HG02759 (cell line): Measurements from ENCODE around the gene PIK3R6.

Experiments used
- ATAC-seq: cut with Tn5 transposase; IDR thresholded peaks from one replicate; pipeline ENCODE4 v1.9.1; 2021; ENCODE audit warnings: mild to moderate bottlenecking, moderate library complexity; ENCODE audit not compliant: unreplicated experiment

PIK3R6 gene

DNA sequence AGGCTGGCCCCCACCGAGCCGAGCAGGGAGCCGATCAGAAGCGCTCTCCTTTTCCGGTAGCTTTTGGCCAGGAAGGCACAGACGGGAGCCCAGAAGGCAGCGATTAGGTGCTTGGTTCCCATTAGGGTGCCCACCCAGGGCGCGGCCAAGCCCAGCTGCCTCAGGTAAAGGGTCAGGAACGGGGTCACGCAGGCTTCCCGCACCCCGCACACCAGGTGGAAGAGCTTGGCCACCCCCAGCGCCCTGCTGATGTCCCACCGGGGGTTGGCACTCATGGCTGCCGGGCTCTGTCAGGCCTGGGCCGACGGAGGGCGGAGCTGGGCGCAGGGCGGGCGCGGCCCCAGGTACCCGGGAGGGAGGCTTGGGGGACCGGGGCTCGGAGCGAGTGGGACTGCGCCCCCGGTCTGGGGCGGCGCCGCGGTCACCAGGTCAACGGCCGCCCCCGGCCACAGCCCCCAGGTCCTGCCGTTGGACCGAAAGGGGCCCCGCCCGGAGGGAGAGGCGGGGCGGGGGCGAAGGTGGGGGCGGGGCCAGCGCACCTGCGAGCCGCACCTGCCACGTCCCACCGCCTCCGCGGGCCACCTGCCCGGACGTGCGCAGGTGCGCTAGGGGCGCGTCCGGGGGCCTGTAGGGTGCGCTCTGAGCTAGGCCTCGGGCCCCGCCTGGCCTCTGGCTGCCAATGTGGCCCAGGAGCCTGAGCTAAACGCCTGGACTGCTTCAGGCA, 68.5 kb downstream of the PIK3R6 start, which contains the start of gene MFSD6L:
Gene MFSD6L (minus strand): TSS at position 520 of the 724 bp plus-strand sequence. CDS start 245 bp downstream, at position 275.
- no peak for ATAC-seq

DNA sequence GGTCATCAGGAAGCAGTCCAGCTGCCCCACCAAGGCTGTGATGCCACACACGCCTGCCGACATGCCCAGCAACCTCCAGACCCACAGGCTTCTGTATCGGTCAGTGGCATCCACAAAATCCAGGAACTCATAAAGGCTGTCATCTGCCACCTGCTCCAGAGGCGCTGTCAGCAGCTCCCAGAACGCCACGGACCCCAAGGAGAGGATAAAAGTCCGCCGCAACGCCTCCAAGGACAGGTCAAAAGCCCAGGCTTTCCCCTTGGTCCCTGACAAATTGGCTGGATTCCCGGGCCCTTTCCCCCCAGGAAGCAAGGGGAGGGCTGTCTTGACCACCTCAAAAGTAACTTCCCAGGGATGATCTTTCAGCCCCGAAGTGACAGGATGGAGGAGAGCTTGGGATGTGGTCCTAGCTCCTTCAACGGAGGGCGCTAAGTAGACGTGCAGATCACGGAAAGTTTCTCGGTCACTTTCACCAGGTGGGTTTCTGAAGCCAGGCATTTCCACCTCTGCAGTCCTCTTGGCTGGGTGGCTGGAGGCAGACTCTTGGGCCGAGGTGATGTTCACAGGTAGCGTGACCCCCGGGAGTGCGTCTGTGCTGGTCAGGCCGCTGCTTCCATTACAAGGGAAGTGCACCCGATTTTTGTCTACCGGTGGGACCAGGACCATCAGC, 69.2 kb downstream of the PIK3R6 start:
- no peak for ATAC-seq

DNA sequence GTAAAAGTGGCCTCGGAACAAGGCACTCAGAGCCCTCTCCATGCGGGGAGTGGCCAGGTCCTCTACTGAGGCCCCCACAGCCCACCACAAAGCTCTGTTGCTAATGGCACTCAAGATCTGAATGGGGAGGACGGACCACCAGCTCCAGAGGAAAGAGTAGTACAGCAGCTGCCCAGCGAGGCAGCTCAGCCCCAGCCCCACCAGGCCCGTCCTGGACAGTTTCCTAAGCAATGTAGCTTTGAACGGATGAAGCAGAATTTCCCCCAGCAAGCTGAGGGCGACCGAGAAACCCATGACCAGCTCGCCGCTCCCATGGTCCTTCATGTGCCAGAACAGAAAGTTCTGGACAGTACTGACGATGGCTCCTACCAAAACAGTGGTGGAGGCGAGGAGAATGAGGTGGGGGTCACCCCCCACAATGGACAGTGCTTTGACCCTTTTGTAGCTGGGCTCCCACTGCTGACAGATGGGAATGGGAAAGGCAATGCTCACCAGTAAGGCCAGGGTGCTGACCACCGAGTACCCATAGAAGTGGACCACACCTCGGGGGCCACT, 69.8 kb downstream of the PIK3R6 start:
- no peak for ATAC-seq

DNA sequence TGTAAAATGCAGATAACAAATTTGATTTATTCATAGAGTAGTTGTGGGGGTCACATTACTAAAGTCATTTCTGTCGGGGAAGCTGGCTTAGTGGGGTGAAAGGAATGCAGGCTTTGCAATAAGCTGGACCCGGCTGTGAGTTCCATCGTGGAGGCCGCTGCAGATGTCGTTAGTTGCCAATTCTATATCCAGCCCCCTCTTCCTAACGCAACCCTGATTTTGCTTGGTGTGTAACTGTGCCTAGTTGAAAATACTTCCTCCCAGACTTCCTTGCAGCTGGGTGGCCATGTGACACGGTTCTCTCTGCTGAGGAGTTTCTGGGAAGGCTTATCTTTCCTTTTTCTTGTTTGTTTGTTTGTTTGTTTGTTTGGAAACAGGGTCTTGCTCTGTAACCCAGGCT, 72.8 kb downstream of the PIK3R6 start:
- no peak for ATAC-seq

DNA sequence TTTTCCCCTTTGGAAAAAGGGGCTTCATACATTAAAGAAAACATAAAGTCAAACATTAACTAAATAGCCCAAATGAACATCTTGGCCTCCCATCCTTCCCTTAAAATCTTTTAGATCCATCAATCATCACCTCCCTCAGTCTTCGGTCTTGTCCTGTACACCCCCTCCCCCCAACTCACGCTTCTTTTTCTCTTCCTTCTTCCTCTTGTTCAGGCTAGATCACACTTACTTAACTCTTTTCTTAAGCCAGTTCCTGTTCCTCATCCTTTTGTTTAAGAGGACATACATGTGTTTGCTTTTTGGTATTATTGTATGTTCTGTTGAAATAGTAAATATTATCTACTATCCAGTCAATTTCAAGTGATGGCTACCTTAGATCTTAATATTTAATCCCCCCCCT, 73.8 kb downstream of the PIK3R6 start:
- ATAC-seq, result no peak

DNA sequence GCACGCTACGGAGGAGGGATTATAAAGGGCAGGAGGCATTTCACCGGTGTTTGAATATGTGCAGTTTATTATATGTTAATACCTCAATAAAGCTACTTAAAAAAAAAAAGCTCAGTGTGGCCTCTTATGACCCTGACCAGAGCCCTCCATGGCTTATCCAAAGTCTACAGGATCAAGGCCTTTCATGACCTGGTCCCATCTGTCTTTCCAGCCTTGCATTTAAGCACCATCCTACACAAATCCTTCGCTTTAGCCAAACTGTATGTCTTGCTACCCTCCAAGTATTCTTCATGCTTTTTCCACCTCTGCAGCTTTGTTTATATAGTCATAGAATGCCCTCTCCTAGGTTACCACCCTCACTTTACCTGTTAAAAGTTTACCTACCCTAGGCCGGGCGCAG, 74.8 kb downstream of the PIK3R6 start:
- no peak for ATAC-seq

DNA sequence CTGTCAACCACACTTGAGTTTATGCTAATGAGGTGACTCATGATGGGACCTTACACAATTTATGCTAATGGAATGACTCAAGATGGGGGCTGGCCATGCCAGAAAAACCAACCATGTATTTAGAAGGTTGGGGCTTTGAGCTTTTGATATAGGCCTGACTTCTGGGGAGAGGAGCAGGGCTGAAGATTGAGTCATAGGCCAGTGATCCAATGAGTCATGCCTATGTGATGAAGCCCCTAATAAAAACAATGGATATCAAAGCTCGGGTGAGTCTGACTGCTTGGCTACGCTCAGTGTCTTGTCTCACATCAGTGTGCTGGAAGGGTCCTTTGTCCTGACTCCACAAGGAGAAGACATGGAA, 75.6 kb downstream of the PIK3R6 start:
- no peak for ATAC-seq

DNA sequence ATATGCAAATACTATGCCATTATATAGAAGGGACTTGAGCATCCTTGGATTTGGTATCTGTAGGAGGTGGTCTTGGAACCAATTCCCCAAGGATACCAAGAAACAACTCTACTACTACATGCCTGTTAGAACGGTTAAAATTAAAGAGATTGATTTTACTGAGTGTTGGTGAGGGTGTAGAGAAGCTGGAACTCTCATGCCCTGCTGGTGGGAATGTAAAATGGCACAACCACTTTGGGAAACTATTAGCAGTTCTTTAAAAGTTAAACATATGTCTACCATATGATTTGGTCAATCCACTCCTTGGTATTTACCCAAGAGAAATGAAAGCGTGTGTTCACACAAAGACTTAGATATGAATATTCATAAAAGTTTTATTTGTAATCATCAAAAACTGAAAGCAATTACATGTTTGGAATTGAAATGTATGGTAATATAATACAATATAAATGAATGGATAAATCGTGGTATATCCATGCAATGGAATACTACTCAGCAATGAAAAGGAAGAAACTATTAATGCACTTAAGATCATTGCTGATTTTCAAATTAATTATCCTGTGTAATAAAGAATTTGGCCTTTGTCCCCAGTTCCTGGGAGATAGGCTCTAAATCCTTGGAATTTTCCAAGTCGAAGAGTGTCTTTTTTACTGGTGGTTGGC, 76.1 kb downstream of the PIK3R6 start:
- no peak for ATAC-seq

DNA sequence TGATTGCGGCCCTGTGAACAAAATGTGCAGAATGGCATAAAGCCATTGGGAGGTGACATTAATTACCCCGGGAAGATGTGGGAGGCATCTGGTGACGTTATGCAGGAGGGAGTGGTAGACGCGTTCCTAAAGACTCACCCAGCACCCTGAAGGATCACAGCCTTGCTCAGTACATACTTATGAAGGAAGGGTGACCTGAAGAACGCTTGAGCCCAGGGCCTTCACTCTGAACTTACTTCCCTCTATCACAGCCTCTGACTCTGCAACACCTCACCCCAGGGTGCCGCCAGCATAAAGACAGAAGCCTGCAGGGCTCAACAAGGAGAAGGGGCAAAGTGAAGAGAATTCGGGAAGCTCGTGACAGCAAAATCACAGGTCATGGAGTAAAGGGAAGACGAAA, 77.7 kb downstream of the PIK3R6 start:
- ATAC-seq, result no peak

DNA sequence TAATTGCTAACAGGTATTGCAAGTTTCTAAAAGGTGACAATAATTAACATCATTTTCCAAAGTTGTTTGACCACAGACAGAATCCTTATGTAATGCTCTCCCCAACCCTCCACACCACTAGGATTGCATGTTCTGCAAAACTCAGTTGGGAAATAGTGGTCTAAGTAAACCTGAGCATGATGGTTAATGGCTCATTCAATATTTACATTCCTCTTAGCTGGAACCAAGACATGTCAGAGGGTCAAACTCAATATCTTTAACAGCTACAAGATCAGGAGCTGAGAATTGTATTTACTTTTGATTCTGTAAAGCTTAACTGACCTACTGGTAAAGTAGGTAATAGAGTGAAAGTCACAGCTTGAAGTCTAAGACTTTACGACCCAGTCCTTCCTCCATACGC, 78.5 kb downstream of the PIK3R6 start:
- no peak for ATAC-seq

DNA sequence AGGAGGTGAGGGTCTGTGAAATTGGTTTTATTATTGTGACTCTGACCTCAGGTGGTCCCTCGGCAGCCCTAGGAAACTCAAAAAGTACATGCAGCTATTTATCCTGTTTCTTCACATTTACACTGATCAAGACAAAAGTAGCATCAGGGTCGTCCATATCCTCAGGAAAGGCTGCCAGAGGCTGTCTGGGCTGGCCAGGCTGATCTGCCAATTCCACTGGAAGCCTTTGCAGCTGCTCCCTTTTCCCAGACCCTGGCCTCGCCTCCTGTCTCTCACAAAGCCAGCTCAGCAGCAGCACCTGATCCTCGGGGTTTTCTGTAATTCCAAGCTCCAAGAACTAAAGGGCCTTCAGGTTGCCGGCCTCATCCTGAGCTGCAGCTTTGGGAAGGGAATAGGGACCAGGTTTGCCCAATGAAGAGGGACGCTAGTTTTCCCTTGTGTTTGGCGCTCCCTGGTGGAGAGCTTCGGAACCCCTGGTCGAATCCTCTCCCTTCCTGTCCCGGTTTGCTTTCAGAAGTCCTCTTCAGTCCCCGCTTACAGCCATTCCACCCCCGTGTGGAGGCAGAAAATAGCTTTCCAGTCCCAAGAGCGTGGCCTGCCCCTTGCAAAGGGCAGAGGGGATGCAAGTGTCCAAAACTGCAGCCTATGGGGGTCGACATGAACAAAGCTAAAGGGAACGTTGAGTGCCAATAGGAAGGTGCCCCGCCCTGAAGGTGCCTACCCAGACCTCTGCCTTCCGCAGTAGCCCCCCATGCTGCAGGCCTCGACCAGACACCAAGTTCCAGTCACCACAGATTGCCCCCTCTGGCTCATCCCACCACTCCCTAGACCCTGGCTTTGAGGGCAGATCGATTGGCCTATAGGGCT, 81.7 kb downstream of the PIK3R6 start:
- ATAC-seq, result no peak

DNA sequence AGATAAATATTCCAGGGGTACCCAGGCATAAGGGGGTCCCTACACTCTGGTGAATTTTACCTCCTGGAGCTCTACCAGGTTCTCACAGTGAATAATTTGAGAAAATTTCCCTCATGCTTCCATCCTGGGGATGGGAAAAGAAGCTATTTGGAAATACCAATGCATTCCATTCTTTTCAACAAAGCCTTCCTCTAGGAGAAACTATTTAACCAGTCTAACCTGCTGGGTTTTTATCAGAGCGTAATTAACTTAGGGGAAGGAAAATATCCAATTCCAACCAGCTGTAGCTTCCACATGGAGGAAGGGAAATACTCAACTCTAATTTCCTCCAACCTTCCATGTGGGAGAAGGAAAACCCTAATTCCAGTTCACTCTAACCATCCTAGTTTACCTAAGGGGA, 85.3 kb downstream of the PIK3R6 start:
- ATAC-seq, result no peak

DNA sequence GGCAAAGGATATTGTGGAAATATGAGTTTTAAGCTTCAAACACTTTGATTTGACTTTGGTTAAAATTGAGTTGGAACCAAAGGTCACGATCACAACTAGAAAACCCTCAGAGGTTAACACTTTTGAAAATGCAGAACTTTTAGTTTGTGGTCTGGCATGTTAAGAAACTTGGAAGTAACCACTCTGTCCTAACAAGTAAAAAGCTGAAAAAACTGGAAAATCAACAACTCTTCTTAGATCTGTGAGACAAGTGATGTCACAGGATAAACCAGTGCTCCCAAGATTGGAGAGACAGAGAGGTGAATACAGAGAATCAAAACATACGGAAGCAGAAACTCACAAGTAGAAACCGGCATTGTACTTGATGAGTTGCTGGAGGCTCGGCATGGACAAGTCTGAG, 85.7 kb downstream of the PIK3R6 start:
- ATAC-seq, result no peak

DNA sequence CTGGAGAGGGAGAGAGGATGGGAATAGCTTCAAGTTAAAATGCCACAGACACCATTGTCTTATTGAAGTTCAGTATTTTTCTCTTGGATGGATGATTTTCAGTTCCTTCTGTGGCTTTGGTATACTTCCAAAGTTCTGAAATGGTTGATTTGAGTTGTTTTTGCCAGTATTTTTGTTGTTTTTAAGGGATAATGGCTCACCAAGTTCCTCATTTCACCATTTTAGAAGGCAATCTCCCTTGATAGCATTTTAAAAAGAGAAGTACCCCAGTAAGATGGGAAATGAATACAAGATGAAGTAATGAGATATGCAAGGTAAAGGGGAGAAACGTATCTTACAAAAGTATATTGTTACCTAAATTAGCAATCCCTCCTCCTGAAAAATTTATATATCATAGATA, 90.6 kb downstream of the PIK3R6 start:
- no peak for ATAC-seq

DNA sequence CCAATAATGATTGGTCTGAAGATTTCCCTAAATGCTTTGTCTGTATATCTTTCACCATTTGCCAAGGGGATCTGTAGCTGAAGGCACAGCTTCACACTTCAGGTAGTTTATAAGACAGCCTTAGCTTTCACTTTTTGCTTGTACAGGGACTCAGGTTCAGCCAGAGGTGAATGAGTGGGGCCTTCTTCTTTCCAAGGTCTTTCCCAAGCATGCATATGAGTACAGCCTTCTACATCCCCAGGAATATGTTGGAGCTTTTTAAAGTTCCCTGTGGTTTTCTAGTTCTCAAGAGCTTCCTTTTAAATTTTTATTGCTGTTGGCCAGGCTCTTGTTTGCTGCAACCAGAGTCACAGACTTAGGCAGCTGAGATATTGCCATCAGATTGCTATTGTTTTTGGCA, 91.2 kb downstream of the PIK3R6 start:
- ATAC-seq, result no peak

DNA sequence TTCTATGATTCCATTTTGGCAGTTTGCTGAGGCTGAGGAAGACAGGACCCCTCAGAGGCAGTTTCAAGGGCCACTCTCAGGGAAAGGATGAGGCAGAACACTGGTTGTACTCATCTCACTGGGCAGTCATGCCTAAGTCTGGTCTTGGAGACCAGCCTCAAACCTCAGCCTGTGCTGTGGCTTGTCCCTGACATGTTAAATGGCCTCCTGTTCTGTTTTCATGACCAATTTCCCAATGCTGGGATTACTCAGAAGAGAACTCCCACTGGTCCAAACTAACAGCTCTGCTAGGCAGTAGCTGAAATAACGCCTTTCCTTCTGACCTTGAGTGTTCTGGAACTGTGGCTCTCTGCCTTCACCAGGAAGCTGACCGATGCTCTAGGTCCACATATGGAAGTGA, 100.7 kb downstream of the PIK3R6 start:
- no peak for ATAC-seq

DNA sequence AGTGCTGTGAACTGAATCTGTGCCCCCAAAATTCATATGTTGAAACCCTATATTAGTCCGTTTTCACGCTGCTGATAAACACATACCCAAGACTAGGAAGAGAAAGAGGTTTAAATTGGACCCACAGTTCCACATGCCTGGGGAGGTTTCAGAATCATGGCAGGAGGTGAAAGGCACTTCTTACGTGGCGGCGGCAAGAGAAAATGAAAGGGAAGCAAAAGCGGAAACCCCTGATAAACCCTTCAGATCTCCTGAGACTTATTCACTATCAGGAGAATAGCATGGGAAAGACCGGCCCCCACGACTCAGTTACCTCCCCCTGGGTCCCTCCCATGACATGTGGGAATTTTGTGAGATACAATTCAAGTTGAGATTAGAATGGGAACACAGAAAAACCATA, 105.5 kb downstream of the PIK3R6 start:
- ATAC-seq, result no peak

DNA sequence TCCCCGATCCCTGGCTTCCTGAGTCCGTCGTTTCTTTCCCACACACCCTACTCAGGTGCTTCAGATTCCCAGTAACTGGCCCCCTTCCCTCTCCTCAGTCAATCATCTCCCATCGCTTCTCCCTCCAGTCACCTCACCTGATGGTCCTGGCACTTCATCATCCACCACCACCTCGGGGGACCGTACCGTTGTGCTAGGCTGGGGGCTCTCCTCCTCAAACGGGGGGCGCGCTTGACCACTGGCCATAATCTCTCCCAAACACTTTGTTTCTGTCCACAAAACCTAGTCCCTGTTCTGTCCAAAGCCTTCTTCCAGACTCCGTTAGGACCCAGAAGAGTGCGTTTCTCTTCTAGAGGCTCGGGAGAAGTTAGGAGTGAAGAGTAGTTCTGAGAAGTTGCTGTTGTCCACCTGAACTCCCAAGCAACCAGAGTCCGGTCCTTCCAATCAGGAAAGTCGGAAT, 109.3 kb downstream of the PIK3R6 start, which contains the start of gene SPDYE4:
Gene SPDYE4 (minus strand): TSS at position 410 of the 460 bp plus-strand sequence. CDS start 164 bp downstream, at position 246.
- no peak for ATAC-seq

DNA sequence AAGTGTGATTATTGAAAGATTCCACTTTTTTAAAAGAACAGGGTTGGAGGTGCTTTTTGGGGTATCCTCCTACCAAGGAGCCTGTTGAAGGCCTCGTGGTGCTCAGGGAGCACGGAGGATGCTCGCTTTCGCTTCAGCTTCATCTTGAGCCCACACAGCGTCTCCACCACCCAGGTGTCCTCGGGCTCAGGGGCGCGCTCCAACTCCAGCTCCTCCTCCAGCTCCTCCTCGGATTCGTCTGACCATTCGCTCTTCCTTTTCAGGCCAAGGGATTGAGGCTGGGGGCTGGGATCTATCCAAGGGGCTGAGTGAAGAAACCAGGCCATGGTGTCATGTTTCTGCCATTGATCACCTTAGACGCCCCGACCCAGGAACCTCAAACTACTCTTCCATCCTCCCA, 110.3 kb downstream of the PIK3R6 start:
- ATAC-seq, result no peak

DNA sequence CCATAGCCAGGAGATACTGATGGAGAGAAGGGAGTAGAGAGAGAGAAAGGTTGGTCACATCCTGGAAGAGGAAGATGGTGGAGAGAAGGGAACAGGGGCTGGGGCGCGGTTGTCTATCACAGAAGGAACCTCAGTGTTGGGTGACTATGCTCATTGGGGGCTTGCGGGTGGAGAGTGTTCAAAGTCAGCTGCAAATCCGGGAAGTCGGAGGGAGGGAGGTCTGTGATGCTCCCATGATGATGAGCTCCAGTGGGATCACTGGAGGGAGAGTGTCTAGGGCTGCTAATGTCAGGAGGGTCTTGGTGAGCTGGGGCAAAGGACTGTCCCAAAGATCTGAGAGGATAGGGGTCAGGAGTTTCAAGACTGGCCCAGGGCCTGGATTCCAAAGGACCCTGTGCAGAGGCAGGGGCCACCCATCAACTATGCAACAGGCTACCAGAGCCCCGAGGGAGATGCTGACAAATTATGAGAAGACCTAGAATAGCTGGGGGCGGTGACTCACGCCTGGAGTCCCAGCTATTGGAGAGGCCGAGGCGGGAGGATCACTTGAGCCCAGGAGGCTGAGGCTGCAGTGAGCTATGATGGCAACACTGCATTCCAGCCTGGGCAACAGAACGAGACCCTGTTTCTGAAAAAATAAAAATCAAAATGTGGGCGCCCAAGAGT, 111.8 kb downstream of the PIK3R6 start:
- ATAC-seq, result no peak
